Spleen (tissue), 11 donors: ENCODE data around the gene TXNRD2. TPM values are rescaled to one million over a fixed set of nuclear protein-coding genes. Genes with fewer than 3 reads are reported as not detected.

Experiments
- DNase-seq: peaks from one replicate; pipeline ENCODE4 v3.0.0-alpha.2; 2020
- H3K27ac ChIP-seq, 8 donors: fragments of 200-600 bp; sonication (generic) in 7 of 8; 1 replicate in 4 of 8; 2 replicates in 4 of 8; pipeline versions ENCODE4 v1.5.0 to v1.8.0; 2016 to 2021; ENCODE audit warnings: inconsistent platforms in 4 of 8, mild to moderate bottlenecking in 4 of 8, moderate library complexity in 1 of 8
- H3K27me3 ChIP-seq, 7 donors: fragments of 200-600 bp; sonication (generic) in 6 of 7; replicated peaks in 1 of 7; 1 replicate in 4 of 7; 2 replicates in 3 of 7; pipeline versions ENCODE4 v1.5.0 to v1.8.0; 2016 to 2021; ENCODE audit warnings: inconsistent platforms in 3 of 7, mild to moderate bottlenecking in 1 of 7
- H3K36me3 ChIP-seq, 6 donors: fragments of 200-600 bp; sonication (generic) in 5 of 6; 1 replicate in 4 of 6; 2 replicates in 2 of 6; pipeline versions ENCODE4 v1.5.0 to v1.8.0; 2016 to 2021; ENCODE audit warnings: inconsistent platforms in 2 of 6
- H3K4me1 ChIP-seq, 6 donors: fragments of 200-600 bp; sonication (generic) in 5 of 6; 1 replicate in 3 of 6; 2 replicates in 3 of 6; pipeline versions ENCODE4 v1.5.0 to v1.8.0; 2016 to 2021; ENCODE audit warnings: inconsistent platforms in 3 of 6
- H3K4me3 ChIP-seq, 8 donors: fragments of 200-600 bp; sonication (generic) in 7 of 8; 1 replicate in 4 of 8; 2 replicates in 4 of 8; pipeline versions ENCODE4 v1.5.0 to v1.8.0; 2016 to 2021; ENCODE audit warnings: inconsistent platforms in 4 of 8, mild to moderate bottlenecking in 4 of 8, moderate library complexity in 2 of 8
- H3K9me3 ChIP-seq, 8 donors: fragments of 200-600 bp; sonication (generic) in 7 of 8; 1 replicate in 4 of 8; 2 replicates in 4 of 8; pipeline versions ENCODE4 v1.5.0 to v1.8.0; 2016 to 2021; ENCODE audit warnings: inconsistent platforms in 4 of 8
- CTCF ChIP-seq, 11 experiments: fragments of 200-600 bp in 7 of 11; fragments of 450-650 bp in 4 of 11; sonication (generic) in 4 of 11; IDR thresholded peaks in 8 of 11; conservative IDR thresholded peaks in 3 of 11; 1 replicate in 7 of 11; 2 replicates in 4 of 11; pipeline versions ENCODE4 v1.4.0 to v1.8.0; 2016 to 2021; ENCODE audit warnings: antibody characterized with exemption in 11 of 11, inconsistent platforms in 4 of 11, mild to moderate bottlenecking in 1 of 11
- POLR2A ChIP-seq, 3 donors: fragments of 450-650 bp; IDR thresholded peaks; one replicate each; pipeline ENCODE4 v1.5.1; 2017; ENCODE audit warnings: antibody characterized with exemption in 3 of 3, mild to moderate bottlenecking in 1 of 3
- POLR2AphosphoS5 ChIP-seq, 3 donors: sonication (generic); formaldehyde crosslinking; IDR thresholded peaks; one replicate each; pipeline ENCODE4 v1.5.1; 2017; ENCODE audit warnings: antibody characterized with exemption in 3 of 3
- WGBS, 5 donors: extraction: QIAGEN DNeasy Blood & Tissue Kit in 3 of 5; methylation state at CpG; one replicate each; pipeline versions ENCODE4 v1.1.5 to v1.1.7; 2013 to 2018; 5-methylcytosine and 5-hydroxymethylcytosine counted together
- intact Hi-C: fragments of 100-400 bp; cut with DNase I; formaldehyde crosslinking; loops from one replicate; pipeline ENCODE4 v1.15.0; 2023; ENCODE audit warnings: low total_unique reads
- polyA plus RNA-seq, 3 donors: library from polyadenylated mRNA; stranded (reverse); fragments of 200-250 nt; gene quantifications; one replicate each; pipeline ENCODE4 v1.2.1, GENCODE V29; 2013
- total RNA-seq, 7 donors: library from RNA; depleted of rRNA in 3 of 7; stranded (reverse); fragments of >200 nt in 3 of 7; fragmentation: NEBNext Ultra II Directional in 4 of 7; extraction: Animal tissue kit (Norgen Biotek cat#: 25700) in 4 of 7; gene quantifications; one replicate each; pipeline versions ENCODE4 v1.1.0 to v1.2.1, GENCODE V29; 2016 to 2021
- donor health status: healthy with polysubstance abuse.
- donor health status: DM: no; HTN: no; CAD: no; lungs with moderate emphysema.
- donor health status: DM: no; HTN: no; CAD: no.
- donor health status: Bipolar disorder and iron deficiency.
- donor health status: healthy.
- donor health status: DM: no; HTN: no; CAD: no.
- donor health status: DM: yes; HTN: yes; CAD: no.

The TXNRD2 gene
- total and polyA plus RNA-seq, 10 donors, result 21.6 to 45.9 (median 35.5) TPM

- H3K4me1 ChIP-seq, result peaks cover 23 to 88% (median 45%) of the 10 kb centered on the region in 6 donors
- no peak for DNase-seq
- H3K36me3 ChIP-seq, result peaks cover 0 to 5% (median 0%) of the 10 kb centered on the region in 6 donors
- H3K4me3 ChIP-seq, result peak overlapping the region; percentile 64 to 81 (median 74)
- peak overlapping the region; percentile 76 to 95 (median 90) for H3K27ac ChIP-seq
- TF ChIP-seq CTCF (IDR thresholded peaks at IDR 0.05 in 8 of 11, conservative IDR thresholded peaks at IDR 0.05 in 3 of 11) (no peak), POLR2AphosphoS5 (IDR thresholded peaks at IDR 0.05) (no peak), POLR2A (IDR thresholded peaks at IDR 0.05) (no peak)
- H3K9me3 ChIP-seq, result no peaks in the 10 kb centered on the region
- WGBS, 5 donors, result 2 to 7% (median 3%) methylated on average over 7 to 8 of the region's 8 CpGs
- no peaks in the 10 kb centered on the region for H3K27me3 ChIP-seq
- intact Hi-C loops, result no loop called here
Observed at GRCh38 chr22:19942157-19943081, 801 bp upstream of the TXNRD2 start.

GRCh38 chr22:19940536-19941364 lies 868 bp downstream of the TXNRD2 start:
- 68 to 83% (median 72%) methylated on average over 16 to 21 of the region's 21 CpGs for whole genome bisulfite sequencing, 5 donors
- peak overlapping the region; percentile 64 to 81 (median 74) for H3K4me3 ChIP-seq
- H3K36me3 ChIP-seq, result peaks cover 0 to 22% (median 0%) of the 10 kb centered on the region in 6 donors
- peak overlapping the region; percentile 76 to 95 (median 90) for H3K27ac ChIP-seq
- H3K9me3 ChIP-seq, result peaks cover 0 to 10% (median 7%) of the 10 kb centered on the region in 8 donors
- intact Hi-C loops, result no loop called here
- no peak for DNase-seq
- peaks cover 23 to 76% (median 41%) of the 10 kb centered on the region in 6 donors for H3K4me1 ChIP-seq
- no peaks in the 10 kb centered on the region for H3K27me3 ChIP-seq
- TF ChIP-seq CTCF (IDR thresholded peaks at IDR 0.05 in 8 of 11, conservative IDR thresholded peaks at IDR 0.05 in 3 of 11) (no peak), POLR2A (IDR thresholded peaks at IDR 0.05) (no peak), POLR2AphosphoS5 (IDR thresholded peaks at IDR 0.05) (no peak)

GRCh38 chr22:19937616-19938473 lies 3.8 kb downstream of the TXNRD2 start:
- Histone ChIP-seq H3K36me3 (peaks cover 0 to 32% (median 0%) of the 10 kb centered on the region in 6 donors), H3K4me3 (no peak overlapping the region), H3K27me3 (no peaks in the 10 kb centered on the region), H3K4me1 (peaks cover 12 to 64% (median 29%) of the 10 kb centered on the region in 6 donors), H3K27ac (peak overlapping the region in 5 of 8 donors; percentile 14 to 50 (median 36)), H3K9me3 (peaks cover 0 to 19% (median 16%) of the 10 kb centered on the region in 8 donors)
- WGBS, 5 donors, result 82 to 93% (median 85%) methylated on average over 16 of the region's 16 CpGs
- TF ChIP-seq POLR2AphosphoS5 (IDR thresholded peaks at IDR 0.05), result no peak
- no peak for TF ChIP-seq POLR2A (IDR thresholded peaks at IDR 0.05)
- no peak for TF ChIP-seq CTCF (IDR thresholded peaks at IDR 0.05 in 8 of 11, conservative IDR thresholded peaks at IDR 0.05 in 3 of 11)
- peak; percentile 24 for DNase-seq
- intact Hi-C loops, result no loop called here
